LNCaP clone FGC (cell line): ENCODE results near the gene ZC3H7A.
"Not testable (repeated sequence)": the region's sequence is repeated elsewhere in the genome, so short reads cannot be mapped to it uniquely, and the experiment has no call there.

ENCODE experiments used
- DNase-seq: peaks from one replicate; pipeline ENCODE4 v3.0.0-alpha.2; 2011; ENCODE audit warnings: low read depth
- H3K4me3 ChIP-seq: 2 replicates; pipeline ENCODE4 v1.5.1; 2011; ENCODE audit warnings: mild to moderate bottlenecking, low read depth, low read length, control low read depth
- TF ChIP-seq, protein P1 (sequence below): IDR thresholded peaks from 2 replicates; pipeline ENCODE4 v1.5.1; 2012; ENCODE audit warnings: mild to moderate bottlenecking; ENCODE audit not compliant: control insufficient read depth, insufficient read depth; ENCODE audit errors: extremely low read depth

The ZC3H7A gene

DNA sequence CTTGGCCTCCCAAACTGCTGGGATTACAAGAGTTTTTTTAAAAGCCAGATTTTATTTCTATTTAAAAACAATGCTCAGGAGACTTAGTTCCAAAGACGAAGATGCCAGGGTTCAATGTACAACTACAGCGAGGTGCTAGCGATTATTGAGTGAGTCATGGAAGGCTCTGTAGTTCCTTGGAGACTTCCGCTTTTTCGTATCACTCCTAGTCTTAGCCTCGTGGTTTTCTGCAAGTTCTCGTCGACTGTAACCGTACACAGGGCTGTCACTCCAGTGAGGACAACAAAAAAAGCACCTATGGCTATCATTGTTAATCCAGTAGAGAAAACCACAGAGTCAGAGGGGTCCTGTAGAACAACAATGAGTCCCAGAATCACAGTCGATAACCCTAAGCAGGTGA, 22.7 kb upstream of the ZC3H7A start:
- TF ChIP-seq, protein P1, sequence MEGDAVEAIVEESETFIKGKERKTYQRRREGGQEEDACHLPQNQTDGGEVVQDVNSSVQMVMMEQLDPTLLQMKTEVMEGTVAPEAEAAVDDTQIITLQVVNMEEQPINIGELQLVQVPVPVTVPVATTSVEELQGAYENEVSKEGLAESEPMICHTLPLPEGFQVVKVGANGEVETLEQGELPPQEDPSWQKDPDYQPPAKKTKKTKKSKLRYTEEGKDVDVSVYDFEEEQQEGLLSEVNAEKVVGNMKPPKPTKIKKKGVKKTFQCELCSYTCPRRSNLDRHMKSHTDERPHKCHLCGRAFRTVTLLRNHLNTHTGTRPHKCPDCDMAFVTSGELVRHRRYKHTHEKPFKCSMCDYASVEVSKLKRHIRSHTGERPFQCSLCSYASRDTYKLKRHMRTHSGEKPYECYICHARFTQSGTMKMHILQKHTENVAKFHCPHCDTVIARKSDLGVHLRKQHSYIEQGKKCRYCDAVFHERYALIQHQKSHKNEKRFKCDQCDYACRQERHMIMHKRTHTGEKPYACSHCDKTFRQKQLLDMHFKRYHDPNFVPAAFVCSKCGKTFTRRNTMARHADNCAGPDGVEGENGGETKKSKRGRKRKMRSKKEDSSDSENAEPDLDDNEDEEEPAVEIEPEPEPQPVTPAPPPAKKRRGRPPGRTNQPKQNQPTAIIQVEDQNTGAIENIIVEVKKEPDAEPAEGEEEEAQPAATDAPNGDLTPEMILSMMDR: no peak
- H3K4me3 ChIP-seq: no peak overlapping the region
- no peak for DNase-seq

DNA sequence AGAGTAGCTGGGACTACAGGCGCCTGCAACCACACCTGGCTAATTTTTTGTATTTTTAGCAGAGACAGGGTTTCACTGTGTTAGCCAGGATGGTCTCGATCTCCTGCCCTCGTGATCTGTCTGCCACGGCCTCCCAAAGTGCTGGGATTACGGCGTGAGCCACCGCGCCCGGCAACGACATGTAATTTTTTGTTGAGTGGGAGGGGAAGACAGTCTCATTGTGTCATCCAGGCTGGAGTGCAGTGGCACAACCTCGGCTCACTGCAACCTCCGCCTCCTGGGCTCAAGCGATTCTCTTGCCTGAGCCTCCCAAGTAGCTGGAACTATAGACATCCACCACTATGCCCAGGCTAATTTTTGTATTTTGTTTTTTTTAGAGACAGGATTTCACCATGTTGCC, 21.9 kb upstream of the ZC3H7A start:
- DNase-seq, H3K4me3 ChIP-seq: not testable (repeated sequence)

DNA sequence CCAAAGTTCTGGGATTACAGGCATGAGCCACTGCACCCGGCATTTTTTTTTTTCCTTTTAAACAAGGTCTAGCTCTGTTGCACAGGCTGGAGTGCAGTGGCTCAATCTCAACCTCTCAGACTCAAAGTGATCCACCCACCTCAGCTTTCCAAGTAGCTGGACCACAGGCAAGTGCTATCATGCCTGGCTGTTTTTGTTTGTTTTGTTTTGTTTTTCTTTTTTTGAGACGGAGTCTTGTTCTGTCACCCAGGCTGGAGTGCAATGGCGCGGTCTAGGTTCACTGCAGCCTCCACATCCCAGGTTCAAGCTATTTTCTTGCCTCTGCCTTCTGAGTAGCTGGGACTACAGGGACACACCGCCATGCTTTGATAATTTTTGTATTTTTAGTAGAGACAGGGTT, 19.1 kb upstream of the ZC3H7A start:
- no peak overlapping the region for H3K4me3 ChIP-seq
- DNase-seq: no peak
- TF ChIP-seq, protein P1: no peak

DNA sequence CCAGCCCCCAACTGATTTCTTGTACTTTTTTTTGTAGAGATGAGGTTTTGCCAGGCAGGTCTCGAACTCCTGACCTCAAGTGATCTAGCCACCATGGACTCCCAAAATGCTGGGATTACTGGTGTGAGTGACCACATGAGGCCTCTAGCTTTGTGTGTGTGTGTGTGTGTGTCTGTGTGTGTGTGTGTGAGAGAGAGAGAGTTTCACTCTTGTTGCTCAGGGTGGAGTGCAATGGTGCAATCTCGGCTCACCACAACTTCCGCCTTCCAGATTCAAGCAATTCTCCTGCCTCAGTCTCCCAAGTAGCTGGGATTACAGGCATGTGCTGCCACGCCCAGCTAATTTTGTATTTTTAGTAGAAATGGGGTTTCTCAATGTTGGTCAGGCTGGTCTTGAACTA, 17.7 kb upstream of the ZC3H7A start:
- not testable (repeated sequence) for DNase-seq, H3K4me3 ChIP-seq

DNA sequence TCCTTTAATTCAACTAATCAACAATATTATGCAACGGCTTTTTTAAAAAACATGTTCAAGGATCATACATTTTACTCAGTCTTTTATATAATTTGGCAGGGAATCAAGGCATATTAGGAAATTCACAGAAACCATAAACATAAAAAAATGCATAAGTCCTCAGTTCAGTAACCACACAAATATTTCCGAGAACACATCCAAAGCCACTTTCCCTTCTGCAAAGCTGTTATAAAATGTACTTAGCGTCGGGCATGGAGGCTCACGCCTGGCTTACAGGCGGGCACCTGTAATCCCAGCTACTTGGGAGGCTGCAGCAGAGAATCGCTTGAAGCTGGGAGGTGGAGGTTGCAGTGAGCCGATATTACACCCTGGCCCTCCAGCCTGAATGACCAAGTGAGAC, 9.7 kb upstream of the ZC3H7A start:
- H3K4me3 ChIP-seq: no peak overlapping the region
- DNase-seq: no peak
- TF ChIP-seq, protein P1: no peak

DNA sequence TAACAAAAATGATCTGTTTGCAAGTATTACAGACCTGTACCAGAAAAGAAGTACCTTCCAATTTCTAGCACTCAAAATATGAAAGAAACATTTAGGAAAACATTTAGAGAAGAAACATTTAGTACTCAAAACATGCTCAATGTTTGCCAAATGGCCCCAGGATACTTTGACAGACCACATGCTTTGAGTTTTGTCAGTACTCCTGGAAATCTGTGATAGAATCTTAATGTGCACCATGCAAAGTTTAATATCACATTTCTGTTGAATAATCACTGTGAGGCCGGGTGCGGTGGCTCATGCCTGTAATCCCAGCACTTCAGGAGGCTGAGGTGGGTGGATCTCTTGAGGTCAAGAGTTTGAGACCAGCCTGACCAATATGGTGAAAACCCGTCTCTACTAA, 8.5 kb upstream of the ZC3H7A start:
- no peak for DNase-seq
- H3K4me3 ChIP-seq: no peak overlapping the region
- TF ChIP-seq, protein P1: no peak

DNA sequence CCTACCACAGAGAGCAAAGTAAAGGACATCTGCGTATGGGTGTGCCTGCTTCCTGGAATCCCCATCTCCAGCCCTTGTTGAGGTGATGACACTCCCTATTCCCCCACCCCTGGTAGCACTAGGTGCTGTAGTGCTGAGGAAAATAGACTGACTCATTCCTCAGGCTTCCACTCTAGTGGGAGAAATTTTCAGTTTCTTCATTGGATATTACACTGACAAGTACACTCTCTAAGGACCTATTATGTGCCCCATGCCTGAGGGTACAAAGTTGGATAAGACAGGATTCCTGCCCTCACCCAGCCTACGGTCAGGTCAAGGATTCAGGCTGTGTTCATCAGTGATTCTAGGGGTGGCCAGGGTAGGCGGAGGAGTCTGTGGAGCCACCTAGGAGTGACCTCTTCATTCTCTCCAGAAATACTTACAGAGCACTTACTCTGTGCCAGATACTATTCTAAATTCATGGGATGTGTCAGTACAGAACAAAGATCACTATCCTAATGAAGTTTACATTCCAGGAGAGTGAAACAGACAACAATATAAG, 4.5 kb upstream of the ZC3H7A start:
- DNase-seq: no peak
- TF ChIP-seq, protein P1: no peak

DNA sequence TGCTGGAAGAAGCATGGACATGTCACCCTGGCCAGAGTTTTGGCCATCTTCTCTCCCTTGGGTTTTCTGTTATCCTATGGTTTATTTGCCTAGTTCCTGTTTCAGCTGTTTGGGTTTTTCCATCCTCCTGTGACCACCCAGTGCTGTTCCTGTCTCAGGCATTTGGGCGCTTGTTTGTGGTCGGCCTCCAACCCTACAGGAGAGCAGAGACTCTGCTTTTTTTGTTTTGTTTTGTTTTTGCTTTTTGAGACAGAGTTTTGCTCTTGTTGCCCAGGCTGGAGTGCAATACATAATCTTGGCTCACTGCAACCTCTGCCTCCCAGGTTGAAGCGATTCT, 3.3 kb upstream of the ZC3H7A start:
- TF ChIP-seq, protein P1: no peak
- no peak for DNase-seq
- H3K4me3 ChIP-seq: no peak overlapping the region

More for the DNA sequence above, 4.5 kb upstream of the ZC3H7A start:
- no peak overlapping the region for H3K4me3 ChIP-seq
